Measurements from ENCODE around the gene CHST7.

CHST7 gene

DNA sequence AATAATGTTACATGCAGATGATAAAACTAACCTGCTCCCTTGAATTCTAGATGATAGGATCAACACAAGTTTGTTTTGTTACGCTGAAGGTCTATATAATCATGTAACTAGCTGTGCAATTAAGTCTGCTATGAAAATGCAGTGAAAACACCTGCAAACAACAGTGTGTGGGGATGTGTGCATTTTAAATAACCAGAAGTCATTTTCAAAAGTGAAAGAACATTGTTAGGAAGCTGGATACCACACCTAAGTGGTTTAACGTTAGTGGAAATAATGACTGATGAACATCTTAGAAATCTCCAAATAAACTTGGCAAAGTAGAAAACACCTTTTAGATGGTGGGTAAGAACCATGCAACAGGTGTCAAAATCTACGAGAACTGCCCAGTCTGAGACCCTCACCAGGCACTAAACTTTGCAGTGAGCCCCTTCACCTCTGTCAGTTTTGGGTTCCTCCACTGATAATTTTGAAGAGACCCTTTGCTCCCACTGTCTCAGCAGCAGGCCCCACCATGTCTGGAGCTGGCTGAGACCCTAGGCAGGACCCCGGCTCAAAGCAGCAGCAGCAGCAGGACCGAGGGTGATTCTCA is 36.6 kb downstream of the CHST7 start:
- no peak for DNase-seq (ENCODE audit: low spot score)

DNA sequence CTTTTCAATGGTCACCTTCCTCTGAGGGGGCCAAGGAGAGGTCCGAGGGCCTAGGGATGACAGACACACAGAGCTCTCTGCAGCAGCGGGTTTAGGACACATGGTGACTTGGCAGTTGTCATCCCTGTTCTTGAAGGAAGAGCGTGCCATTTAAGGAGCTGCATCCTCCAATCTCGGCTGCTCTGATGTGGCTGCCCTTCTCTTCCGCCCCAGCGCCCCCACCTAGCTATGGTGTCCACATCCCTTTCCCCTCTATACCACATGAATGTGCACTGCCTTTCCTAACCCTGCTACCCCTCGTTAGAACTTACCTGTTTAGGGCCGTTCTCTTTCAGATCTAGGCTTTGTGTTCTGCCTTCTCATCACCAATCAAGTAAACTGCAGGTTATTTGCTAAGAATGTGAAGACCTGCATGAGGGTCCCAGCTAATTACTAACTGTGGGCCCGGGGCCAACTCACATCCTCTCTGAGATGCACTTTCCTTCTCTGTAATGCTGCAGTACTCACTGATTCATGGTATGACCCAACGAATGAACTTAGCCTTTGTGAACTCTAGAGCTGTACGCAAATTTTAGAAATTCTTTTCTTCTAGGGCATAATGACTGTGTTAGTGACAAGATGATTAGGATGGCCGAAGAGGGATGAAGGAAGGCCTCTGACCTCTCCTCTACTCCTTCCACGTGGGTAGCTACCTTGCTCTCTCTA is 38.2 kb downstream of the CHST7 start:
- no peak for DNase-seq (ENCODE audit: low spot score)

- DNase-seq (ENCODE audit: low spot score): no peak
Measured at GRCh38 chrX:46617906-46618305, 44.3 kb downstream of the CHST7 start.

DNA sequence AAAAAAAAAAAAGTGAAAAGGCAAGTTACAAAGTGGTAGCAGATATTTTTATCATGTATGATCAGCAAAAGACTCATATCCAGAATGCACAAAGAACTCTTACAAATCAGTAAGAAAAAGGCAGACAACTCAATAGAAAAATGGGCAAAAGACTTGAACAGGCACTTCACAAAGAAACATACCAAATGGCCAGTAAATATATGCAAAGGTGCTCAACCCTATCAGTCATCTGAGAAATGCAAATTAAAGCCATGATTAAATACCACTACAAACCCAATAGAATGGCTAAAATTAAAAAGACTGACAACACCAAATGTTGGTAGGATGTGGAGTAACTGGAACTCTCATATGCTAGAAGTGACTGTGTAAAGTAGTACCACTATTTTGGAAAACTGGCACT is 45.4 kb downstream of the CHST7 start:
- DNase-seq (ENCODE audit: low spot score): no peak

DNA sequence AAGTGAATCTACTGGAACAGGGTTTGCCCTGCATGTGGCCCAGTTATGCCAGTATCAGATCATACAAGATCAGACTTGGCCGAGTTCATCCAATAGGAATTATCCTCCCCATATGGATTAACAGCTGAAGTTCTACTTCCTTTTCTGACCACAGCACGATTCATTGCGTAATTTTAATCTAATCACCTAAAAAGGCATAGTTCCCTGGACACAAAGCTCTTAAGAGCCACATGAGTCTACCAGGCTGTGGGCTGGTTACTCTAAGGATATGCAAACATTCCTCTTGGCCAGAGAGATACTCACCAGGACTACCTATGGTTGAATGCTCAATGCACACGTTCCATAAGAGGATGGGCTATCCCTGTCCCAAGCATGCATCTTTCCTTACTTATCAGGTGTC is 46.9 kb downstream of the CHST7 start:
- no peak for DNase-seq (ENCODE audit: low spot score)

DNA sequence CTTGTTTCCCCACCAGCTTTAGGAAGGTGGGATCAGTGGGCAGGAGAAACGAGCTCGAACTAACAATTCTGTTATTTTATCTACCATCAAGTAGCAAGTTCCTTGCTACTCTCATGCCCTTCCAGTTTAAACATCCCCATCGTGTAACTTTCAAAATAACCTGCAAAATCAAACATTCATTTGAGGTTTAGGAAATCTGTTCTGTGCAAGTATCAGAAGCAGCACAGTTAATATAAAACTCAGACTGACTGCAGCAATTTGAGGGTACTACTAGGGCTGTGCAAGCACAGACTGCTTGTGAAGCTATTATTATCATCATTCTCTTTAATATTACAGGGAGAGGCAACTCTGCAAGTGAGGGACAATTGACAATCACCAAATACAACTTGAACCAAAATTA is 48.0 kb downstream of the CHST7 start:
- DNase-seq (ENCODE audit: low spot score): no peak

DNA sequence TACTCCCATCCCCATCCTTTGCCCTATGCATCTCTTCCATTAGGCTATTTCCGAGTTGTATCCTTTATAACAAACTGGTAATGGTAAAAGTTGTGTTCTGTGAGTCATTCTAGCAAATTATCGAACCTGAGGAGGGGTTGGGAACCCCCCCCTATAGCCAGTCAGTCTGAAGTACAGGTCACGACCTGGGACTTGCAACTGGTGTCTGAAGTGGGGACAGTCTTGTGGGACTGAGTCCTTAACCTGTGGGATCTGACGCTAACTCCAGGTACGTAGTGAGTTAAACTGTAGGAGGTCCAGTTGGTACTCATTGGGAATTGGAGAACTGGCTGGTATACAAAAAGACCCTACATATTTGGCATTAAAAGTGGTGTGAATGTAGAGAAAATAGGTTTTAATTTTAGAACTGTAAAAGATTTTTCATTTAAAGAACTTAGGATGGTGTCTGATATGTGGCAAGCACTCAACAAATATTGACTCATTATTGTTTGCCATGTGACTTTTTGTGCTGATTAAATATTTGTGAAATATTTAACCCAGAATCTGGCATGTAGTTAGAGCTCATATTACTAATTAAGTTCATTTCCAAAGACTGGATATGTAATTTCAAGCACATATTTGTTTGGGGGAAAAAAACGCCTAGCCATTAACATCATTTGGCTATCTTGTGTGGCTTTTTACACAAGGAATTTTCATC is 50.7 kb downstream of the CHST7 start:
- no peak for DNase-seq (ENCODE audit: low spot score)

DNA sequence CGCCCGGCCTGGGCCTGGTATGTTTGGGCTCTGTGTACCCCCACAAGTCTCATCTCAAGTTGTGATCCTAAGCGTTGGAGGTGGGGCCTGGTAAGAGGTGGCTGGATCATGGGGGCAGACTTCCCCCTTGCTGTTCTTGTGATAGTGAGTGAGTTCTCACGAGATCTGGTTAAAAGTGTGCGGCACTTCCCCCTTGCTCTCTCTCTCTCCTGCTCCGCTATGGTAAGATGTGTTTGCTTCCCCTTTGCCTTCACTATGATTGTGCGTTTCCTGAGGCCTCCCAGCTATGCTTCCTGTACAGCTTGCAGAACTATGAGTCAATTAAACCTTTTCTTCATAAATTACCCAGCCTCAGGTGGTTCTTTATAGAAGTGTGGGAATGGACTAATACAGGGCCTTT is 53.0 kb downstream of the CHST7 start:
- DNase-seq (ENCODE audit: low spot score): no peak

GRCh38 chrX:46627062-46627461 is 53.5 kb downstream of the CHST7 start:
- DNase-seq (ENCODE audit: low spot score): no peak

- DNase-seq (ENCODE audit: low spot score): no peak
Measured at GRCh38 chrX:46627711-46628419, 54.3 kb downstream of the CHST7 start.

DNA sequence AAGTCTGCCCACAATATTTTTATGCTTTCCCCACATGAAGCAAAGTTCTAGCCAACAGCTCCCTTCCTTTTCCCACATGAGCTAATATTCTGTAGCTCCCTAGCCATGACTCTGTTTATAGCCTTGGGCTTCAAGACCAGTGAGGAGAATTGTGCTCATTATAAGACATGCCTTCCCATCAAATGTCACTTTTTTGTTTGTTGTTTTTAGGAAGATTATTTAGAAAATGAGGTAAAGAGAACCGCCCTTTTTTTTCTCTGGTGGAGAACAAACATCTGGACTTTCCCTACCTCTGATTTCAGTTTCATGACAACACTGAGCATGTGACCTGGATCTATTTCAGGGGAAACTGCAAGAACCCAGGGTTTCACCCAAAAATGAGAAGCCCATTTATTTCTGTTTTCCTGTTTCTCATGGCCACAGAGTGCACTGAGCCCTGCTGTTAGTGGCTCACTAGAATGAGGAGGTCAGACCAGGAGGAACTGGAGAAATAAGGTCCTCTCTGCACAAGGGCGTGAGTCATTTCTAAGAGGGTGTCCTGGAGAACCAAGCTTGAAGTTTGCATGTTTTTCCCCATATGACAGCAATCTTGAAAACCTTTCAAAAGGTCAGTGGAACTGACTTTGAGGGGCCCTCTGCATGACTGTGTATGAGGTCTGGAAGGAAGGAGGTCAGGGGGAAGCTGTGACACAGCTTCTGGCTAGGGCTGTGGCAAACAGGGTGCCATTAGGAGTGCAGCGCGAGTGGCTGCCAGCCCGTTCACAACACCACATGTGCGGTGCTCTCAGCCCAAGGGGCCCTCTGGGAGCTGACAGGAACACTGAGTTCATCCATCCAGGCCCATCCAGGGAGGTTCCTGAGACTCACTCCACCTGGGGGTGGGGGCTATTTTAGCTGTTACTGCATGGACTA is 55.2 kb downstream of the CHST7 start:
- no peak for DNase-seq (ENCODE audit: low spot score)

DNA sequence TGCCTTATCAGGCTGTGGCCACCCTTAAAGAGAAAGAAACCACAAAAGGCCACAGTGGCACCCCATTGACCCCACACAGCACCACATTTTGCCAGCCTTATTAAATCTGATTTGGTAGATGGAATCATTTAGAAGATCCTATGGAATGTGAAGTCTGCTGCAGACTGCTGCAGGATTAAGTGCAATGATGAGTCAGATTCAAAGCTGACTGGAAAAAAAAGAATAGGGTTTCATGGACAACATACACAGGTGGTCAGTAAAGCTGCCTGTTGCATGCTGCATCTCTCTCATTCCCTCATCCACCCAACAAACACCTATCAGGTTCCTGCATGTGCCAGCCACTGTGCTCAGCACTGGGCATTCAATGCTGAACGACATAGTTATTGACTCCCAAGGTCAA is 56.6 kb downstream of the CHST7 start:
- no peak for DNase-seq (ENCODE audit: low spot score)

DNA sequence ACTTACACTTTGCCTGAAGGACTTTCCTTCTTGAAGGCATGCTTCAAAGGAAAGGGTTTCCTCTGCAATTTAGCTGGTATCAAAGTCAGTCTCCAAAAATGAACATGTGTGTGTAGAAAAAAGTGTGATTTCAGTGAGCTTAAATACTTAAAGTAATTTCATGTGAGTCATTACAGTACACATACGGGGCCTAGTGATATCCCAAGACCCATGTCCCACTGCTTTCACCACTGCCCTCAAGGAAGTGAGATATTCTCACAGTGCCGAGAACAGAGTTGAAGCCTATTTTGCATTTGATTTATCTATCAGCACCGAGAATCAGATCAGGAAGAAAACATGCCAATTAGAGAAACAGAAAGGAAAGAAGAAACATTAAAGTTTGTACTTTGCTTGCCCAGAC is 61.0 kb downstream of the CHST7 start:
- DNase-seq (ENCODE audit: low spot score): no peak

DNA sequence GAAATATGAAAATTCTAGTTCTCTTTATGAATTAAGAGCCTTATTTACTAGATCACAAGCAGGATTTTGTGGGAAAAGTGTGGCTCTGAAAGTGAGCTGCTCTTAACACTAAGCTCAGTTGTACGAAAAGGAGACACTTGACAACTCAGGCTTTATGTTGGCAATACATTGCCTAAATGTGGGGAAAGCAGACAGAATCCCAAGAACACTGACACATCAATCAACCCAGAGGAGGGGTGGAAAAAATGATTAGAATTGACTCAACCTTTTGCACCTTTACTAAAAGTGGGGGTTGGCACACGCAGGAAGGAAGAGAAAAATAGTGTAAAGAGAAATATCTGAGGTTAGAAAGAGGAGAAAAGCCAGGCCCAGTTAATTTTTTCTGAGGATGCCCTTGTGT is 61.6 kb downstream of the CHST7 start:
- no peak for DNase-seq (ENCODE audit: low spot score)

DNA sequence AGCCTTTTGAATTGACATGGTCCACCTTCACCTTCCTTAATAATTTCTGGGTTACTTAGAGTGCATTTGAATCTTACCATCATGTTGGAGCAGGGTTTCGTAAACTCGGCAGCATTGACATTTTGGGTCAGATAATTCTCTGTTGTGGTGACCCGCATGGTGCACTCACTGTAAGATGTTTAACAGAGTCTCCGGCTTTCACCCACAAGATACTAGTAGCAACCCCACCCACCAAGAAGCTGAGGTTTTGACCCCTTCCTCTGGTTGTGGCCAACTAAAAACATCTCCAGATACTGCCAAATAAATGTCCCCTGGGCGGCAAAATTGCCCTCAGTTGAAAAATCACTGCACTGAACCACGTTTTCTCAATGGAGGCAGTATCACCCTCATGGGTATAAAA is 62.7 kb downstream of the CHST7 start:
- no peak for DNase-seq (ENCODE audit: low spot score)

DNA sequence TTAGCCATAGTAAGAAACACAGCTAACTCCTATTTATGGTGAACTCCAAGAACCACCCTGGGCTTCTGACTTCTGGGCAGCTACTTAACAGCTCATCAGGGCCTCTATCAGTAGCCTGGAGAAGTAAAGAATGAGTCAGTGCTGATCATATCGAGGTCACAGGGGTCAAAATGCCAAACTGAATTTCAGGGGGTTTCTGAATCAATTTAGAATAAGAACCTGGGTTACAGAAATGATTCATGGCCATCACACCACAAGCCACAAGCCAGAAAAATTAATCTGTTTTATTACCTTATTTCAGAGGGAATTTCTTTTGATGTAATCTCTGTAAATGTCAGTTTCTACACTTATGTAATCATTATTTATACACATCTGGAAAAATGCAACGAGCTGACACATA is 64.4 kb downstream of the CHST7 start:
- DNase-seq (ENCODE audit: low spot score): no peak

DNA sequence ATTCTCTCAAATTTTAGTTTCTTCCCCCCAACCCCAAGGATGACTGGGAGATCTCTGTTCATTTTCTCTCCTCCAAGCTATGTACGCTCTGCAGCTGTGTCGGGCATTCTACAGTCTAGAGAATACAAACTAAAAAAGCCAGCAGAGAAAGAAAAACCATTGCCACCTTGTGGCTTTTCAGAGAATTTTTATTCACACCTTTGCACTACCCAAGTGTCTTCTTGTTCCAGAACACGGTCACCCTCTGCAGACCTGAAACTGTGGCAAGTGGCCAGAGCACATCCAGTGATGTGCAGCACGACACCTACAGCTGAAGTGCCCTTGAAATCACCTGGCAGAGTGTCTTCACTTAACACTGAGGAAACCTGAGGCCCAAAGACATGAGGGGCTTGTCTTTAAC is 68.6 kb downstream of the CHST7 start:
- DNase-seq (ENCODE audit: low spot score): no peak

GRCh38 chrX:46643636-46644035 is 70.1 kb downstream of the CHST7 start:
- DNase-seq (ENCODE audit: low spot score): no peak

DNA sequence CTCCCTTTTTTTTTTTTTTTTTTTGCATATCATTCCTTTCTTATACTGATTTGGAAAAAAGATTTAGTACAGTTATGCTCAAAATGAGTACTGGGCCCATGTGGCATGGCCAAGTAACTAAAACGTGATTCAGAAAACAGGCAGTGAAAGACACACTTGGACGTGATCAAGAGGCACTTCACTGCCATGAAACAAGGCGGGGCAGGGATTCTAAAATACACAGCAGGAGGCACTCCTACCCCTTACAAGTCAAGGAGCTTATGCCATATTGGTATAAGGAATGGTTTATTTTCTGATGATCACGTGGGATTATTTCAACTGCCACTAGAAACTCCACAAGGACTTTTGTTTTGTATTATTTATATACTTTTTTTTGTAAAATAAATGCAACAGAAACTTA is 72.0 kb downstream of the CHST7 start:
- no peak for DNase-seq (ENCODE audit: low spot score)

GRCh38 chrX:46647251-46647650 is 73.7 kb downstream of the CHST7 start:
- DNase-seq (ENCODE audit: low spot score): no peak
